IMR-90 (cell line): Measurements from ENCODE around the gene POLR2L. TPM values are rescaled to one million over a fixed set of nuclear protein-coding genes. Genes with fewer than 3 reads are reported as not detected.

Experiments
- ATAC-seq: fragments of 200-7000 bp; cut with Tn5 transposase; 2 replicates; pipeline ENCODE4 v1.9.1; 2020; ENCODE audit warnings: low read depth, mild to moderate bottlenecking, moderate library complexity
- BruUV-seq: library from RNA; stranded (reverse); fragments of 400-500 nt; replicated peaks from 2 replicates; lab custom pipeline; 2021; lab: Mats Ljungman, UMichigan
- CTCF ChIA-PET: fragments of 300-600 bp; formaldehyde crosslinking; extraction: SDS; loops from one replicate; lab custom pipeline; 2021; ENCODE audit warnings: antibody characterized with exemption; lab: Yijun Ruan, JAX
- POLR2A ChIA-PET: fragments of 300-600 bp; sonication (Branson Sonifier 250); formaldehyde crosslinking; loops from one replicate; lab custom pipeline; 2022; ENCODE audit warnings: antibody characterized with exemption; ENCODE audit not compliant: unreplicated experiment; lab: Charles Lee
- DNase-seq: peaks from one replicate; pipeline ENCODE4 v3.0.0; 2013
- H2AFZ ChIP-seq: replicated peaks from 2 replicates; pipeline ENCODE3; 2013; ENCODE audit warnings: low read length, mild to moderate bottlenecking; ENCODE audit not compliant: poor library complexity
- H2AK5ac ChIP-seq: 2 replicates; pipeline ENCODE4 v1.6.1; 2013; ENCODE audit warnings: low read depth, low read length, inconsistent platforms
- H2AK9ac ChIP-seq: replicated peaks from 2 replicates; pipeline ENCODE3; 2013; ENCODE audit warnings: mild to moderate bottlenecking, low read depth, low read length, moderate library complexity; ENCODE audit not compliant: poor library complexity
- H2BK120ac ChIP-seq: 2 replicates; pipeline ENCODE4 v1.6.1; 2013; ENCODE audit warnings: low read depth, low read length, inconsistent platforms
- H2BK15ac ChIP-seq: 3 replicates; pipeline ENCODE4 v1.6.1; 2013; ENCODE audit warnings: low read depth, low read length, inconsistent platforms
- H2BK20ac ChIP-seq: 2 replicates; pipeline ENCODE4 v1.6.1; 2013; ENCODE audit warnings: low read depth, mild to moderate bottlenecking, inconsistent platforms, low read length, moderate library complexity
- H2BK5ac ChIP-seq: 2 replicates; pipeline ENCODE4 v1.6.1; 2013; ENCODE audit warnings: mild to moderate bottlenecking, low read depth, low read length, inconsistent platforms; ENCODE audit not compliant: poor library complexity, severe bottlenecking
- H3K14ac ChIP-seq: replicated peaks from 2 replicates; pipeline ENCODE4 v1.6.1; 2013; ENCODE audit warnings: low read depth, low read length, inconsistent platforms
- H3K18ac ChIP-seq: 2 replicates; pipeline ENCODE4 v1.6.1; 2013; ENCODE audit warnings: low read depth, low read length, control low read depth
- H3K23ac ChIP-seq: 2 replicates; pipeline ENCODE4 v1.6.1; 2013; ENCODE audit warnings: low read depth, low read length, inconsistent platforms
- H3K27ac ChIP-seq: 2 replicates; pipeline ENCODE4 v1.5.1; 2013; ENCODE audit warnings: mild to moderate bottlenecking, control low read depth, low read length; ENCODE audit not compliant: insufficient read depth
- H3K27me3 ChIP-seq: 2 replicates; pipeline ENCODE4 v1.6.1; 2013; ENCODE audit warnings: low read length; ENCODE audit not compliant: control insufficient read depth, insufficient read depth
- H3K36me3 ChIP-seq: 2 replicates; pipeline ENCODE4 v1.6.1; 2013; ENCODE audit warnings: low read length, mixed read lengths; ENCODE audit not compliant: control insufficient read depth, insufficient read depth
- H3K4ac ChIP-seq: 2 replicates; pipeline ENCODE4 v1.6.1; 2013; ENCODE audit warnings: low read depth, low read length, inconsistent platforms
- H3K4me1 ChIP-seq: 2 replicates; pipeline ENCODE4 v1.6.1; 2013; ENCODE audit warnings: low read length, mixed read lengths; ENCODE audit not compliant: control insufficient read depth, insufficient read depth
- H3K4me2 ChIP-seq: 2 replicates; pipeline ENCODE4 v1.6.1; 2013; ENCODE audit warnings: low read depth, mild to moderate bottlenecking, control low read depth, low read length, moderate library complexity
- H3K4me3 ChIP-seq: 2 replicates; pipeline ENCODE4 v1.5.1; 2013; ENCODE audit warnings: low read depth, mild to moderate bottlenecking, control low read depth, low read length, moderate library complexity; ENCODE audit not compliant: insufficient read depth
- H3K56ac ChIP-seq: 2 replicates; pipeline ENCODE4 v1.6.1; 2013; ENCODE audit warnings: low read length, inconsistent platforms; ENCODE audit not compliant: insufficient read depth; ENCODE audit errors: extremely low read depth
- H3K79me1 ChIP-seq, 2 experiments: 2 replicates each; pipeline ENCODE4 v1.6.1; 2013; ENCODE audit warnings: low read length in 2 of 2, inconsistent platforms in 1 of 2, low read depth in 1 of 2
- H3K9ac ChIP-seq: 2 replicates; pipeline ENCODE4 v1.6.1; 2013; ENCODE audit warnings: low read depth, low read length, control low read depth
- H3K9me1 ChIP-seq: 2 replicates; pipeline ENCODE4 v1.6.1; 2013; ENCODE audit warnings: low read length, inconsistent platforms; ENCODE audit not compliant: insufficient read depth
- H3K9me3 ChIP-seq: 2 replicates; pipeline ENCODE4 v1.6.1; 2013; ENCODE audit warnings: low read length; ENCODE audit not compliant: control insufficient read depth, insufficient read depth
- H4K20me1 ChIP-seq: 2 replicates; pipeline ENCODE4 v1.6.1; 2013; ENCODE audit warnings: low read length, inconsistent platforms; ENCODE audit not compliant: insufficient read depth
- H4K5ac ChIP-seq: 2 replicates; pipeline ENCODE4 v1.6.1; 2013; ENCODE audit warnings: mild to moderate bottlenecking, low read depth, low read length, control low read depth
- H4K8ac ChIP-seq, 2 experiments: 2 replicates each; pipeline ENCODE4 v1.6.1; 2013; ENCODE audit warnings: low read depth in 2 of 2, low read length in 2 of 2, control low read depth in 1 of 2, inconsistent platforms in 1 of 2
- H4K91ac ChIP-seq: 2 replicates; pipeline ENCODE4 v1.6.1; 2013; ENCODE audit warnings: low read depth, low read length, inconsistent platforms; ENCODE audit not compliant: insufficient read depth
- BHLHE40 ChIP-seq: fragments of 150-350 bp; IDR thresholded peaks from 2 replicates; pipeline ENCODE4 v1.6.1; 2016; ENCODE audit warnings: mild to moderate bottlenecking, low read depth, low read length
- CHD1 ChIP-seq: IDR thresholded peaks from 2 replicates; pipeline ENCODE4 v1.6.1; 2012; ENCODE audit warnings: low read depth, low read length, improper control_type of control experiment
- RAD21 ChIP-seq: IDR thresholded peaks from 2 replicates; pipeline ENCODE4 v1.6.1; 2012; ENCODE audit warnings: low read length, improper control_type of control experiment
- RCOR1 ChIP-seq: IDR thresholded peaks from 2 replicates; pipeline ENCODE4 v1.6.1; 2012; ENCODE audit warnings: mild to moderate bottlenecking, low read length, improper control_type of control experiment; ENCODE audit not compliant: insufficient replicate concordance
- RFX5 ChIP-seq: IDR thresholded peaks from 2 replicates; pipeline ENCODE4 v1.8.0; 2012; ENCODE audit warnings: low read depth, mild to moderate bottlenecking, low read length, moderate library complexity
- USF2 ChIP-seq: fragments of 150-350 bp; IDR thresholded peaks from 2 replicates; pipeline ENCODE4 v1.6.1; 2017; ENCODE audit warnings: mild to moderate bottlenecking, antibody characterized with exemption, low read length, low read depth
- WGBS, 2 experiments: methylation state at CpG; one replicate each; pipeline versions ENCODE4 v1.1.5 to v1.1.7; 2013; ENCODE audit warnings: missing lambda C conversion rate in 2 of 2; ENCODE audit not compliant: insufficient read length in 1 of 2; ENCODE audit errors: extremely low coverage in 2 of 2; 5-methylcytosine and 5-hydroxymethylcytosine counted together
- dilution Hi-C: fragments of 300-500 bp; cut with HindIII; formaldehyde crosslinking; loops from one replicate; pipeline ENCODE4 v1.14.3; 2018; ENCODE audit warnings: low sequenced_read_pairs; ENCODE audit not compliant: unreplicated experiment
- in situ Hi-C: fragments of 300-500 bp; cut with MboI; formaldehyde crosslinking; loops from 3 replicates; pipeline ENCODE4 v1.14.3; 2019; ENCODE audit warnings: low sequenced_read_pairs, inconsistent platforms, mixed read lengths
- intact Hi-C: fragments of 100-400 bp; cut with micrococcal nuclease; formaldehyde crosslinking; loops from 2 replicates; pipeline ENCODE4 v1.10.0; 2022
- polyA plus RNA-seq, 3 experiments: library from polyadenylated mRNA; depleted of rRNA; stranded (reverse); fragments of >200 nt; gene quantifications; 2 replicates each; pipeline ENCODE4 v1.2.3, GENCODE V29; 2012; ENCODE audit warnings: low replicate concordance in 1 of 3
- total RNA-seq: library from RNA; depleted of rRNA; stranded (reverse); fragments of >200 nt; gene quantifications from 2 replicates; pipeline ENCODE4 v1.2.3, GENCODE V29; 2012

POLR2L gene
- total and polyA plus RNA-seq, 2 of the 4 experiments (the other 2 are of a cell fraction), result 44.4 to 416 TPM

- H3K27me3 ChIP-seq, result peaks cover 6% of the 10 kb centered on the region; the same call in 1 of the 2 replicates
- in situ Hi-C loops (no loop called here), dilution Hi-C loops (no loop called here), intact Hi-C loops (no loop called here)
- H2BK5ac ChIP-seq, result no peak overlapping the region
- H3K9me1 ChIP-seq, result peaks cover 6% of the 10 kb centered on the region; the same call in 1 of the 2 replicates
- no peak for TF ChIP-seq BHLHE40
- no peak for TF ChIP-seq RAD21
- no peak for TF ChIP-seq RCOR1
- TF ChIP-seq RFX5, result no peak
- no peak for TF ChIP-seq USF2
- no peak for TF ChIP-seq CHD1
- H2BK15ac ChIP-seq, result no peak overlapping the region
- POLR2A ChIA-PET, result interaction anchor here (1.1 kb wide), 1 partner anchor 8 kb away, joined by 4 read pairs; the partner anchor contains the start of gene PNPLA2
- CTCF ChIA-PET, result no interaction called here
- peaks cover 4 to 11% of the 10 kb centered on the region in 2 experiments for H3K79me1 ChIP-seq
- H2BK120ac ChIP-seq, result no peak overlapping the region
- H3K36me3 ChIP-seq, result peaks cover 24% of the 10 kb centered on the region; the same call in 1 of the 2 replicates
- ATAC-seq (no peak), DNase-seq (no peak)
- BruUV-seq, result no TSS peak
- H2AFZ ChIP-seq, result peak overlapping the region; percentile 81
- no peak overlapping the region for H4K8ac ChIP-seq
- no peak overlapping the region for H4K91ac ChIP-seq
- peaks cover 26% of the 10 kb centered on the region; the same call in 1 of the 2 replicates for H4K20me1 ChIP-seq
- no peak overlapping the region for H3K9ac ChIP-seq
- no peaks in the 10 kb centered on the region for H3K9me3 ChIP-seq
- H3K4me3 ChIP-seq, result no peak overlapping the region
- H3K14ac ChIP-seq, result no peak overlapping the region
- peaks cover 24% of the 10 kb centered on the region for H3K4me1 ChIP-seq
- H3K23ac ChIP-seq, result no peak overlapping the region
- no peak overlapping the region for H3K56ac ChIP-seq
- peak overlapping the region; percentile 51 for H2AK5ac ChIP-seq
- no peak overlapping the region for H3K4me2 ChIP-seq
- H4K5ac ChIP-seq, result no peak overlapping the region
- H3K27ac ChIP-seq, result no peak overlapping the region
- peak overlapping the region; percentile 55 for H2AK9ac ChIP-seq
- WGBS, 2 experiments, result 16% methylated on average over 36 of the region's 66 CpGs; no CpG with 5 or more reads in 1 of the 2 experiments
- H3K18ac ChIP-seq, result no peak overlapping the region
- H2BK20ac ChIP-seq, result no peak overlapping the region
- no peak overlapping the region for H3K4ac ChIP-seq
Observed at GRCh38 chr11:827146-827896, 15.0 kb downstream of the POLR2L start.
